ENCODE measurements around the gene CCL3. TPM values are rescaled to one million over a fixed set of nuclear protein-coding genes. Genes with fewer than 3 reads are reported as not detected.

The CCL3 gene
- total RNA-seq, 1 experiment from 2014 or later, result not detected

DNA sequence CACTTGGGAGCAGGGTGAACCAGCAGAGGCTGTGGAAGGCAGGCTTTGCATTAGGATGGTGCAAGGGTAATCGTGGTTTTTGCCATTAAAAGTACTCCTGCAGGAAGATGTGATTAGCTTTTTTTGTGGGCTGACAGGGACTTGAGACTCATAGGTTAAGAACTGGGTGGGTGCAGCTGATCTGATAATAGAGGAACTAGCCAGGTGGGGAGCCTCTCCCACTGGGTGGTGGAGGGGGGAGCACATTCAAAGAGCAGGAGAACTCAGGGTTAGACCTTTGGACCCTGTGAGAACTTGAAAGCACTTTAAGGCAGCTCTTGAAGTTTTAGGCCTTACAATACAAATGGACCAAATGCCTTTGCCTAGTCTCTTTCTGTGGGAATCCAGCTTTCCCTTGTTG, 46.1 kb upstream of the CCL3 start:
- no peaks in the 10 kb centered on the region for H3K9me3 ChIP-seq
- no peak overlapping the region for H3K27ac Mint-ChIP-seq (ENCODE audit: unreplicated experiment)
- H3K27me3 ChIP-seq (replicated peaks; ENCODE audit: control insufficient read depth, insufficient read depth, low read length), result no peaks in the 10 kb centered on the region
- CTCF ChIA-PET, result interaction anchor here (1.0 kb wide), 1 partner anchor 12 kb away, joined by 6 read pairs; no protein-coding TSS in a partner anchor
- TF ChIP-seq, protein P1, sequence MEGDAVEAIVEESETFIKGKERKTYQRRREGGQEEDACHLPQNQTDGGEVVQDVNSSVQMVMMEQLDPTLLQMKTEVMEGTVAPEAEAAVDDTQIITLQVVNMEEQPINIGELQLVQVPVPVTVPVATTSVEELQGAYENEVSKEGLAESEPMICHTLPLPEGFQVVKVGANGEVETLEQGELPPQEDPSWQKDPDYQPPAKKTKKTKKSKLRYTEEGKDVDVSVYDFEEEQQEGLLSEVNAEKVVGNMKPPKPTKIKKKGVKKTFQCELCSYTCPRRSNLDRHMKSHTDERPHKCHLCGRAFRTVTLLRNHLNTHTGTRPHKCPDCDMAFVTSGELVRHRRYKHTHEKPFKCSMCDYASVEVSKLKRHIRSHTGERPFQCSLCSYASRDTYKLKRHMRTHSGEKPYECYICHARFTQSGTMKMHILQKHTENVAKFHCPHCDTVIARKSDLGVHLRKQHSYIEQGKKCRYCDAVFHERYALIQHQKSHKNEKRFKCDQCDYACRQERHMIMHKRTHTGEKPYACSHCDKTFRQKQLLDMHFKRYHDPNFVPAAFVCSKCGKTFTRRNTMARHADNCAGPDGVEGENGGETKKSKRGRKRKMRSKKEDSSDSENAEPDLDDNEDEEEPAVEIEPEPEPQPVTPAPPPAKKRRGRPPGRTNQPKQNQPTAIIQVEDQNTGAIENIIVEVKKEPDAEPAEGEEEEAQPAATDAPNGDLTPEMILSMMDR (IDR thresholded peaks at IDR 0.05; ENCODE audit: insufficient read depth in 1 of 2, low read depth in 1 of 2, low read length in 1 of 2, severe bottlenecking in 1 of 2, unreplicated experiment in 1 of 2), result no peak
- peaks cover 10% of the 10 kb centered on the region for H3K4me1 Mint-ChIP-seq (ENCODE audit: low read depth, unreplicated experiment)
- H3K9me3 Mint-ChIP-seq (ENCODE audit: unreplicated experiment), result no peaks in the 10 kb centered on the region
- H3K27me3 Mint-ChIP-seq (ENCODE audit: insufficient read depth, unreplicated experiment), result no peaks in the 10 kb centered on the region
- POLR2A ChIA-PET, result no interaction called here
- H3K4me3 Mint-ChIP-seq (ENCODE audit: unreplicated experiment), result no peak overlapping the region
- no peaks in the 10 kb centered on the region for H3K36me3 ChIP-seq (ENCODE audit: control insufficient read depth, insufficient read depth, low read length)
- intact Hi-C loops (cut with micrococcal nuclease; ENCODE audit: unreplicated experiment), result no loop called here
- BruUV-seq (replicated peaks), result no TSS peak
- no peaks in the 10 kb centered on the region for H3K36me3 Mint-ChIP-seq (ENCODE audit: insufficient read depth, unreplicated experiment)
- DNase-seq, result no peak
- no peak overlapping the region for H3K4me3 ChIP-seq (ENCODE audit: low read depth, low read length)
- H3K4me1 ChIP-seq, result peaks cover 11% of the 10 kb centered on the region; the same call in 1 of the 2 replicates

GRCh38 chr17:36135465-36135864, 45.5 kb upstream of the CCL3 start:
- Mint-ChIP-seq H3K27me3 (ENCODE audit: insufficient read depth, unreplicated experiment) (no peaks in the 10 kb centered on the region), H3K4me1 (ENCODE audit: low read depth, unreplicated experiment) (peaks cover 10% of the 10 kb centered on the region), H3K9me3 (ENCODE audit: unreplicated experiment) (no peaks in the 10 kb centered on the region), H3K27ac (ENCODE audit: unreplicated experiment) (no peak overlapping the region), H3K4me3 (ENCODE audit: unreplicated experiment) (no peak overlapping the region), H3K36me3 (ENCODE audit: insufficient read depth, unreplicated experiment) (no peaks in the 10 kb centered on the region)
- no TSS peak for BruUV-seq (replicated peaks)
- no peak for DNase-seq
- intact Hi-C loops (cut with micrococcal nuclease; ENCODE audit: unreplicated experiment), result no loop called here
- TF ChIP-seq, protein P1 (IDR thresholded peaks at IDR 0.05; ENCODE audit: insufficient read depth in 1 of 2, low read depth in 1 of 2, low read length in 1 of 2, severe bottlenecking in 1 of 2, unreplicated experiment in 1 of 2), result no peak
- H3K4me1 ChIP-seq, result peaks cover 11% of the 10 kb centered on the region; the same call in 1 of the 2 replicates
- no peaks in the 10 kb centered on the region for H3K36me3 ChIP-seq (ENCODE audit: control insufficient read depth, insufficient read depth, low read length)
- ChIA-PET CTCF (interaction anchor here (1.0 kb wide), 1 partner anchor 13 kb away, joined by 6 read pairs; no protein-coding TSS in a partner anchor), POLR2A (no interaction called here)
- H3K27me3 ChIP-seq (replicated peaks; ENCODE audit: control insufficient read depth, insufficient read depth, low read length), result no peaks in the 10 kb centered on the region
- no peak overlapping the region for H3K4me3 ChIP-seq (ENCODE audit: low read depth, low read length)
- H3K9me3 ChIP-seq, result no peaks in the 10 kb centered on the region

- Mint-ChIP-seq H3K4me1 (ENCODE audit: low read depth, unreplicated experiment) (peaks cover 10% of the 10 kb centered on the region), H3K4me3 (ENCODE audit: unreplicated experiment) (no peak overlapping the region), H3K27me3 (ENCODE audit: insufficient read depth, unreplicated experiment) (peaks cover 8% of the 10 kb centered on the region), H3K27ac (ENCODE audit: unreplicated experiment) (no peak overlapping the region), H3K9me3 (ENCODE audit: unreplicated experiment) (no peaks in the 10 kb centered on the region), H3K36me3 (ENCODE audit: insufficient read depth, unreplicated experiment) (no peaks in the 10 kb centered on the region)
- Histone ChIP-seq H3K9me3 (no peaks in the 10 kb centered on the region), H3K36me3 (ENCODE audit: control insufficient read depth, insufficient read depth, low read length) (no peaks in the 10 kb centered on the region), H3K27me3 (replicated peaks; ENCODE audit: control insufficient read depth, insufficient read depth, low read length) (no peaks in the 10 kb centered on the region), H3K4me1 (peaks cover 11% of the 10 kb centered on the region; the same call in 1 of the 2 replicates), H3K4me3 (ENCODE audit: low read depth, low read length) (no peak overlapping the region)
- BruUV-seq (replicated peaks), result no TSS peak
- CTCF ChIA-PET, result no interaction called here
- TF ChIP-seq, protein P1 (IDR thresholded peaks at IDR 0.05; ENCODE audit: insufficient read depth in 1 of 2, low read depth in 1 of 2, low read length in 1 of 2, severe bottlenecking in 1 of 2, unreplicated experiment in 1 of 2), result no peak
- DNase-seq, result no peak
- intact Hi-C loops (cut with micrococcal nuclease; ENCODE audit: unreplicated experiment), result no loop called here
- POLR2A ChIA-PET, result no interaction called here
Observed at GRCh38 chr17:36133602-36134236, 43.8 kb upstream of the CCL3 start.

Measured in Caco-2 (cell line).